Measurements from ENCODE around the gene ARHGEF3. TPM values are rescaled to one million over a fixed set of nuclear protein-coding genes. Genes with fewer than 3 reads are reported as not detected.

ARHGEF3 gene
- total RNA-seq, 4 donors from 2014 or later, result 3.1 to 11.6 (median 5.7) TPM

DNA sequence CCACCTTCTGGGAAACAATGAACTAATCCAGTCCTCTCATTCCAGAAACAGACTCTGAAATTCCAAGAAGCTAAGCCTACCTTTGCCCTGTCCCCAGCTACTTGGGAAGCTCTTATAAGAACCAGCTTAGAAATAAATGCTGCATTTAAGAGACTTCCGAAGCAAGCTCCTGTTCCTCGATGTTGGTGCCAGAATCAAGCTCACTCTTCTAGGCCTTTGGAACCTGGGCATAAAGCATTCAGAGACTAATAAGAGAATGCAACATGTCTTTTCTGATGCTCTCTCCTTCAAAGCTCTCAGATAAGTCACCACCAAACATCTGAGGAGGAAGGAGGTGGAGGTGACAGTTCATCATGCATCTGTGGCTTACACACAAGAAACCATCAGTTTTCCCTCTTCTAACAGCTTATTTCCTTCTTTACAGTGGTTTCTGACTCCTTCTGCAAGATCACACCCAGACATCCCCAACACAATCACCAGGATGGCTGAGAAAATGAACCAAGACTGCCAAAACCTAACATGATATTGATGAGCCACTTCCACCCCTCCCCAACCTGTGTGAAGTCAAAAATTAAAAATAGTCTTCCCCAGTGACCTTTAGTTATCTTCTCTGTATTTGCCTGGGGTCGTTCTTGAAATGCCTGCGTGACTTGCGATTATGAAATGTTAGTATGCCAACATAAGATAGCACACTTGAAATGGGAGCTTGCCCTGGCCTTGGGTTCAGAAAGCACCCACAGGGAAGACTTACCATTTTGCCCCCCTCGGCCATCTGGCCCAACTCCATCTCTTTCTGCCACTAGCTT lies 11.5 kb downstream of the ARHGEF3 start:
- DNase-seq (no peak), ATAC-seq (peak in 1 of 2 donors; percentile 2)
- peaks cover 48 to 63% of the 10 kb centered on the region in 2 donors for H3K4me1 ChIP-seq
- peak overlapping the region; percentile 78 to 84 (median 82) for H3K27ac ChIP-seq
- H3K36me3 ChIP-seq, result no peaks in the 10 kb centered on the region
- H3K4me3 ChIP-seq, result no peak overlapping the region
- H3K9me3 ChIP-seq, result no peaks in the 10 kb centered on the region
- intact Hi-C loops (cut with DNase I; ENCODE audit: low total_unique reads), result no loop called here
- no peak for TF ChIP-seq POLR2A (IDR thresholded peaks at IDR 0.05)
- TF ChIP-seq, protein P1, sequence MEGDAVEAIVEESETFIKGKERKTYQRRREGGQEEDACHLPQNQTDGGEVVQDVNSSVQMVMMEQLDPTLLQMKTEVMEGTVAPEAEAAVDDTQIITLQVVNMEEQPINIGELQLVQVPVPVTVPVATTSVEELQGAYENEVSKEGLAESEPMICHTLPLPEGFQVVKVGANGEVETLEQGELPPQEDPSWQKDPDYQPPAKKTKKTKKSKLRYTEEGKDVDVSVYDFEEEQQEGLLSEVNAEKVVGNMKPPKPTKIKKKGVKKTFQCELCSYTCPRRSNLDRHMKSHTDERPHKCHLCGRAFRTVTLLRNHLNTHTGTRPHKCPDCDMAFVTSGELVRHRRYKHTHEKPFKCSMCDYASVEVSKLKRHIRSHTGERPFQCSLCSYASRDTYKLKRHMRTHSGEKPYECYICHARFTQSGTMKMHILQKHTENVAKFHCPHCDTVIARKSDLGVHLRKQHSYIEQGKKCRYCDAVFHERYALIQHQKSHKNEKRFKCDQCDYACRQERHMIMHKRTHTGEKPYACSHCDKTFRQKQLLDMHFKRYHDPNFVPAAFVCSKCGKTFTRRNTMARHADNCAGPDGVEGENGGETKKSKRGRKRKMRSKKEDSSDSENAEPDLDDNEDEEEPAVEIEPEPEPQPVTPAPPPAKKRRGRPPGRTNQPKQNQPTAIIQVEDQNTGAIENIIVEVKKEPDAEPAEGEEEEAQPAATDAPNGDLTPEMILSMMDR (IDR thresholded peaks at IDR 0.05 in 4 of 5, conservative IDR thresholded peaks at IDR 0.05 in 1 of 5), result no peak
- H3K27me3 ChIP-seq, result no peaks in the 10 kb centered on the region
- in situ Hi-C loops (cut with MboI; ENCODE audit: low sequenced_read_pairs in 4 of 4), result loop anchor here in 1 of 4 donors (10.0 kb wide), 1 partner anchor 205 kb away; no protein-coding TSS in a partner anchor

DNA sequence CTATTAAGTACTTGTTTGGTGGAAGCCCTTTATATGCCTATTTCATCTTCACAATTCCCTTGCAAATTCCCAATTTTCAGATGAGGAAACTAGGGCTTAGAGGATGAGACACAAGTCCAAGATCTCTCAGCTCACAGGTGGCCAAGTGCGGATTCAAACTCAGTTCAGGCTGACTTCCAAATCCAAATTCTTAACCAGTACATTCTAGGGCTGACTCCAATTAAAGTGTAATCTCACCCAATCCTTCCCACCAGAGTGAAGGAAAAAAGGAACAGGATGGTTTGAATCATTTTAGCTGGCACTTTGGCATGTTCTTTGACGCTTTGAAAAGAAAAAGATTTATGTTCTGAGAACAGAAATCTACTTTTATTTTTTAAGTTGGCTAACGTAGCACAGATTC lies 12.7 kb downstream of the ARHGEF3 start:
- Histone ChIP-seq H3K27me3 (no peaks in the 10 kb centered on the region), H3K36me3 (no peaks in the 10 kb centered on the region), H3K4me1 (peaks cover 55 to 69% of the 10 kb centered on the region in 2 donors), H3K27ac (peak overlapping the region; percentile 78 to 84 (median 82)), H3K9me3 (no peaks in the 10 kb centered on the region), H3K4me3 (no peak overlapping the region)
- in situ Hi-C loops (cut with MboI; ENCODE audit: low sequenced_read_pairs in 4 of 4) (no loop called here), intact Hi-C loops (cut with DNase I; ENCODE audit: low total_unique reads) (no loop called here)
- no peak for TF ChIP-seq POLR2A (IDR thresholded peaks at IDR 0.05)
- TF ChIP-seq, protein P1 (IDR thresholded peaks at IDR 0.05 in 4 of 5, conservative IDR thresholded peaks at IDR 0.05 in 1 of 5), result no peak
- ATAC-seq, result no peak
- DNase-seq, result no peak

DNA sequence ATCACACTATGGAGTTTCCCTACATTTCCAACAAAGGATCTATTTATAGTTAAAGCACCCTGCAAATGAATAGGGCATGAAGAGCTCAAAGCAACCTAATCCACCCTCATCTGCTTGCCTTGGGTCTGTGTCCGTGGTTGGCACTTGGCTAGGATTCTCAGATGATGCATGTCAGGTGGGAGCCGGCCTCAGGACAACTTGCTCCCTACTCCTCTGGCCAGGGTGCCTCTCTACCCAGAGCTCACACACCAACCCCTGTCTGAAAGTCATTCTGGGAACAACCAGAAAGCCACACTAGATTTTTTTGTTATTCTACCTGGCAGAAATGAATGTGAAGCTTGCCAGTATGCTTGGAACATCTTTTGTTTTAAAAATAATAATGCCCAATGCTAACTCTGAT lies 13.2 kb downstream of the ARHGEF3 start:
- peaks cover 60 to 75% of the 10 kb centered on the region in 2 donors for H3K4me1 ChIP-seq
- DNase-seq (peak; percentile 77 to 84), ATAC-seq (peak; percentile 86)
- TF ChIP-seq, protein P1 (IDR thresholded peaks at IDR 0.05 in 4 of 5, conservative IDR thresholded peaks at IDR 0.05 in 1 of 5), result no peak
- peak in 1 of 2 donors; percentile 26 for TF ChIP-seq POLR2A (IDR thresholded peaks at IDR 0.05)
- peak overlapping the region; percentile 78 to 84 (median 82) for H3K27ac ChIP-seq
- intact Hi-C loops (cut with DNase I; ENCODE audit: low total_unique reads) (no loop called here), in situ Hi-C loops (cut with MboI; ENCODE audit: low sequenced_read_pairs in 4 of 4) (no loop called here)
- H3K27me3 ChIP-seq, result no peaks in the 10 kb centered on the region
- H3K36me3 ChIP-seq, result no peaks in the 10 kb centered on the region
- no peaks in the 10 kb centered on the region for H3K9me3 ChIP-seq
- H3K4me3 ChIP-seq, result no peak overlapping the region

DNA sequence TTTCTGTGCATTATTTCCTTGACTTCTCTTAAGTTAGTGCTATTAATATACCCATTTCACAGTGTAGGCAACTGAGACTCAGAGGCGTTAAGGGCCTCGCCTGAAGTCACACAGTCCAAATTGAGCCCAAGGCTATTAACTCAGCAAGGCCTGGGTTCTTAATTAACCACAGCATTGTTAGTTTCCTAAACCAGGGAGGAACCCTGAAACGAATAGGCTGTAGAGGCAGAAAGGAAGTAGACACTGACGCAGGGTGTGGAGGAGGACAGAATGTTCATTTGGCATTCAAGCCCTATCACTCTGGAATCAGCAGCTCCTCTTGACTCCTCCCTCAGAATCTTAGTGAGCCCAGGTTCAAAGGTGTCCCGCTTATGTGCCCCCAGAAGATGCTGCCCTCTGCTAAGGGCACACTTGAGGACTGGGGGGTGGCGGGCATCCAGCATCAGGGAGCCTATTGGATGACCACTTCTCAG lies 13.9 kb downstream of the ARHGEF3 start:
- peaks cover 67 to 82% of the 10 kb centered on the region in 2 donors for H3K4me1 ChIP-seq
- in situ Hi-C loops (cut with MboI; ENCODE audit: low sequenced_read_pairs in 4 of 4) (no loop called here), intact Hi-C loops (cut with DNase I; ENCODE audit: low total_unique reads) (no loop called here)
- H3K9me3 ChIP-seq, result no peaks in the 10 kb centered on the region
- ATAC-seq (peak; percentile 83 to 85), DNase-seq (peak; percentile 35 to 69)
- TF ChIP-seq POLR2A (IDR thresholded peaks at IDR 0.05), result no peak
- TF ChIP-seq, protein P1 (IDR thresholded peaks at IDR 0.05 in 4 of 5, conservative IDR thresholded peaks at IDR 0.05 in 1 of 5), result no peak
- no peak overlapping the region for H3K4me3 ChIP-seq
- no peaks in the 10 kb centered on the region for H3K36me3 ChIP-seq
- peak overlapping the region; percentile 78 to 84 (median 82) for H3K27ac ChIP-seq
- no peaks in the 10 kb centered on the region for H3K27me3 ChIP-seq
